NCI-H510A (cell line): ENCODE measurements around the gene SMAD6.

Source experiments
- DNase-seq: peaks from one replicate; lab custom pipeline; 2025; lab: John Stamatoyannopoulos, UW

SMAD6 gene

DNA sequence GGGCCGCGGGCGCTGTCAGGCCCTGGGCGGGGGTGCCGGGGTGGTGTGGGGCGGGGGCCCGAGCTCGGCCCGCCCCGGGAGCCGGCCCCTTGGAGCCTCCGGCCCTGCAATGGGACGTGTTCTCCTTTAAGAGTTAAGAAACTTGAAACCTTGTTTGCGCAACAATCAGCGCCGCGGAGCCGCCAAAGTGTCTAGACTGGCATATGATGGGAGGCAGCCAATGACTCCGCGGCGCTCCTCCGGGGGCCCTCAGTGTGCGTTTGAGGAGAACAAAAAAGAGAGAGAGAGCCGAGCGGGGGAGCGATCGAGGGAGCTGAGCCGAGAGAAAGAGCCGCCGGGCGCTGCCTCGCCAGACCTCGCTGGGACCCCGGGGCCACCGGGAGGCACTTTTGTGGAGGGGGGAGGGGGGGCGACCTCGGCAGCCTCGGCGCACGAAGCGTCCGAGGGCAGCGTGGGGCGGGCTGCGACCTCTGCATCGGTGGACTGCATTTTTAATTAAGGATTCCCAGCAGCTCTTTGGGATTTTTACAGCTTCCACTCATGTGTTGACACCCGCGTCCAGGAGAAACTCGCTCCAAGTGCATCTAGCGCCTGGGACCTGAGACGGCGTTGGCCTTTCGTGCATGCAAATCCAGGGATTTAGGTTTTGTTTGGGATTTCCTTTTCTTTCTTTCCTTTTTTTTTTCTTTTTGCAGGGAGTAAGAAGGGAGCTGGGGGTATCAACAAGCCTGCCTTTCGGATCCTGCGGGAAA is at the start of gene SMAD6:
SMAD6 (plus strand) TSS at position 202 of the 752 bp plus-strand sequence. CDS start 1,023 bp downstream, outside the sequence.
- peak; percentile 74 for DNase-seq

- no peak for DNase-seq
Observed at GRCh38 chr15:66652806-66653205, 49.2 kb upstream of the SMAD6 start.

GRCh38 chr15:66653398-66653797 is 48.6 kb upstream of the SMAD6 start:
- DNase-seq, result no peak

DNA sequence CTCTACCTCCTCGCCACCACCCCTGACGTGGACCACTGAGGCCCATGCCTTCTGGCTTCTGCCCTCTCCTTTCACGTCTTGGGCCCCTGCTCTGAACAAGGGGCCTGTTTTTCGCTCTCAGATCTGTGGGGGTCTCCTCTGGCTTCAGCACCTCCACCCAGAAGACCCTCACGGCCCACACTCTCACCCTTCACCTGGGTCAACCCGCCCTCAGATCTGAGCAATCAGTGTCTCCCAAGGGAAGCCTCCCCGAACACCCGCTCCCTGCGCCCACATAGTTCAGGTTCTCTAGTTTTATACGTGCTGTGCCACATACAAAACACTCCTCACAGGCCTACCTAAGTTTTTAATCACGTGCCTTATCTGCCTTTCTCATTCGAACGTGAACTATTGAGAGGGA is 48.2 kb upstream of the SMAD6 start:
- no peak for DNase-seq

GRCh38 chr15:66654361-66654738 is 47.7 kb upstream of the SMAD6 start:
- no peak for DNase-seq

DNA sequence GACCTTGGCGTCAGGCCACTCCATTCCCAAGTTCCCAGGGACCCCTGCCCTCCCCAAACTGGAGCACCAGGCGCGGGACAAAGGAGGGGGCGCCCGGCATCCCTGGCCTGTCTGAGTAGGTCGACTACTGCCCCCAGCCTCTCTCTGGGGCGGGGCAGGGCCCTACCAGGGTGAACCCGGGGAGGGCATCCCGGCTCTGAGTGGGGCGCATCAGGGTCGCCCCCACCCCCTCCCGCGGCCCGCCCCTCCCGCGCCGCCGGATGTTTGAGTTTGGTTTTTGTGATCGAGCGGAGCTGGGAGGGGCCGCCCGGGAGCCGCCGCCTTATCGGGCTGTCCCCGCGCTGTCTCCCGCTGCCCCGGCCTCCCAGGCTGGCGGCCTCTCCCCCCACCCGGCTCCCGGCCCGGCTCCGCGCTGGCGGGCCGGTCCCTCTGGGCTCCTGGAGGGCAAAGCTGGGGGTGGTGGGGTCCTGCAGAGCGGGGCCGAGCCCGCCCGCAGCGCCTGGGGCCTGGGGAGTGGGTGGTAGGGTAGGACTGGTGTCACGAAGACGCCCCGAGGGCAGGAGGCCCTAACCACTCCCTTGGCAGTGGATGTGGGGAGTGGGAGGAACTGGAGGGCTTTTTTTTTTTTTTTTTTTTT is 47.2 kb upstream of the SMAD6 start:
- DNase-seq, result no peak

DNA sequence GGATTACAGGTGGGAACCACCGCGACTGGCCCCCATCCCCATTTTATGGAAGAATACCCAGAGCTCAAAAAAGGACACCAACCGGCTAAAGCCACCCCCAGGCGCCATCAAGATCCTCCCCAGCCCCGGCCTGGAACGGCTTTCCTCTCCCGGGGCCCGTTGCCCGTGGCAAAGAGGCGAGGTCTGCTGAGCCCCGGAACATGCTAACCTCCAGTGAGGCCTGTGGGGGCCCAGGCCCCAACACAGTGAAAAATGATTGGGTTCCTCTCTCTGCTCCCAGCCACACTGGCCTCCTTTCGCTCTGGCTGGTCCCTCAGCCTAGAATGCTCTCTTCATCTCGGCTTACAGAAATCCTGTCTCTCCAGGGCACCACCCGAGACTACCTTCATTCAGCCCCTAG is 46.5 kb upstream of the SMAD6 start:
- no peak for DNase-seq

DNA sequence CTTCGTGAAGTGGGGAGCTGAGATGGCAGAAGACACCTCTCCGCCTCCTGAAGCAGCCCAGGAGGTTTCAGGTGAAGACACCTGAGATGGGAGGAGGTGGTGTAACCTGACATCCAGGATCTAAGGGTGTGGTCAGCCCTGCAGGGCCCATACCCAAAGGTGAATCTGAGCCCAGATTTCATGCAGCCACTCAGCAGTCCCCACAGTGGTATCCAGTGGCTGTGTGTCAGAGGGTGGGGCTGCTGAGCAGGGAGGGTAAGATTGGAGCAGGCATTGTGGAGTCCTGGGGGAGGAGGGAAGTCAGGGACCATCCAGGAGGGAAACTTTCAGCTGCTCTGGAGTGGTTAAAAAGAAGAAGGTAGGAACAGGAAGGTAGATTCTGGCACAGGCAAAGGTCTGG is 46.0 kb upstream of the SMAD6 start:
- no peak for DNase-seq

DNA sequence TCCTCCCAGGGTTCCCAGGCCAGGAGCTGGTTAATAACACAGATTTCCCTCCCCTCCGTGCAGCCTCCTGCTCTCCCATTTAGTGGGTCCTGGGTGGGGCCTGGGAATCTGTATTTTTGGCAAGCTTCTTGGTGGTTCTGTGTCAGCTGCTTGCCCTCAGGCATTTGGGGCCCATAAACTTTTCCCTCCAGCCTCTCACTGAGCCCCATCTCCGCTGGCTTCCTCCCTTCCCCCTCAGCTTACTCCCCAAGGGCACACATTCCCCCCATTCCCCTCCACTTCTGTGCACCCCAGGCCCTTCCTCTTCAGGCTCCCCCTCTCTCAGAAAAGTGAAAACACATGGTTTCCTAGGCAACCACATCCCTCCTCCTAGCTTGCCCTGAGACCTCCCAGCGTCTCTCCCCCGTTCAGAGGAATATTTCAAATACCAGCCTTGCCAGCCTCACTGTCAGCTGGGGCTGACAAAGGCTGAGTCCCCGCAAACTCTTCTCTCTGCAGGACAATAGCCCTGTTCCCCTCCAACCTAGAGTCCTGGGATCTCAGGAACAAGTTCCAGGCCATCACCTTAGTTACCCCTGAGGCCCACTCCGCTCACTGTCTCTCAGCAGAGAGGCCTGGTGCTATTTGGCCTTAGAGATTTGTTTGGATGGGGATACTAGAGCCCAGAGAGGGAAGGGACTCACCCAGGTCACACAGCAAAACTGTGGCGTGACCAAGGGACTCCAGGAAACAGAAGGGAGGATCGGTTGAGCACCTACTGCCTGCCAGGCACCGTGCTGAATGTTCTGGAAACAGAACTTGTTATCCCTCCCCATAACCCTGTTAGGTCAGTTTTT is 44.6 kb upstream of the SMAD6 start:
- DNase-seq, result no peak

DNA sequence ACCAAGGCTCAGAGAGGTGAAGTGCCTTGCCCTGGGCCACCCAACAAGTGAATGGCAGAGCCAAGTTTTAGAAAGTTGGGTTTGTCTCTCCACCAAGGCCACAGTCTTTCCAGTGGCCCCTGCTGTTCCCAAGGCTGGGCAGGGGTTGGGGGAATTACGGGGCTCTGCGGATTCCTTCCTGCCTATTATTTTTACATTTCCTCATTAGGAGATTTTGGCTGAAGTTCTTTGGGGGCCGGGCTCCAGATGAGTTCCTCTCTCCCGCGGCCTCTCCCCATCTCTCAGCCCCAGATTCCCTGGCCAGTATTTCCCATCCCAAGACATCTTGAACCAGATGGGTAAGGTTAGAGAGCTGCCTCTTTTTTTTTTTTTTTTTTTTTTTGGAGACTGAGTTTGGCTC is 44.0 kb upstream of the SMAD6 start:
- no peak for DNase-seq

- DNase-seq, result no peak
Observed at GRCh38 chr15:66658855-66659254, 43.2 kb upstream of the SMAD6 start.

DNA sequence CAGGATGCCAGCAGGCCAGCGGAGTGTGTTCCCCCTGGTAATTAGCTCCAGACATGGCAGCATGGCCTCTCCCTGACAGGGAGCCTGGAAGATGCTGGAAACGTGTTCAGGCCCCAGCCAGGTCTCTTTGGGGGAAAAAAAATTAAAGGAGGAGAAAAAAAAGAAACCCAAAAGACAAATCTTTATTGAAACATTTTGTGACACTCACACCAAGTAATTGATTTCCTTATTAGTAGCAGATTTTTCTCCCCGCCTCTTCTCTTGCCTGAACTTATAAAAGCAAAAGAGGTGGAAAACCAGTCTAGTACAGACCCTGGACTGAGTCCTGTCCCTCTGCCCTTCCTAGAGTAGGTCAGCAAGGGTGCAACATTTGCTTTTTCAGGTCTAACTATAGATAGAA is 42.7 kb upstream of the SMAD6 start:
- DNase-seq, result no peak

DNA sequence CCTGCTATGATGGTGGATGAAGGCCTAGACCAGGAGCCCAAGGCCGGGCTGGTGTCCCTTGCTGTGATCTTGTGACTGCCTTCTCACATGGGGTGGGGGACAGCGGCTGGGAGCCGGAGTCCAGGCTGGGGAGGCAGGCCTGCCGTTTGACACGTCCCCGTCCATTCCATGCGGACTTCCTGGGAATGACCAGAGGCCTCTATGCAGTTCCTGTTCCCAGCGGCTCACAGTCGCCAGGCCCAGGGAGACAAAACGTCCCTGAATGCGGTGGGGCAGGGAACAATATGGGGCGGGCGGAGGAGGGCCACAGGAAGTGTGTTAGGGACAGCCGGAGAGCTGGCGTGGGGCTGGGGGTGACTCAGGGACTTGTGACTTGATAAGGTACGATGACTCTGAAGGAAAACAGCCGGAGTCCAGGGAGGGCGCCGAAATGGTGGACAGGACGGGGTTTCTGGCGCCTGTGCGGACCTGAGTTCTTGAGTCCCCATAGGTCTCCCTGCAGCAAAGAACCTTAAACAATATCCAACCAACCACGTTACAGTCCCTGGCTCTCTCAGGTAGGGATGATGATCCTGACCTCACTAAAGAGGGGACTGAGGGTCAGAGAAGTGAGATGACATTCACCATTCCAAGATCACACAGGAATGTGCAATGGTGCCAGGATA is 40.5 kb upstream of the SMAD6 start:
- DNase-seq, result no peak

DNA sequence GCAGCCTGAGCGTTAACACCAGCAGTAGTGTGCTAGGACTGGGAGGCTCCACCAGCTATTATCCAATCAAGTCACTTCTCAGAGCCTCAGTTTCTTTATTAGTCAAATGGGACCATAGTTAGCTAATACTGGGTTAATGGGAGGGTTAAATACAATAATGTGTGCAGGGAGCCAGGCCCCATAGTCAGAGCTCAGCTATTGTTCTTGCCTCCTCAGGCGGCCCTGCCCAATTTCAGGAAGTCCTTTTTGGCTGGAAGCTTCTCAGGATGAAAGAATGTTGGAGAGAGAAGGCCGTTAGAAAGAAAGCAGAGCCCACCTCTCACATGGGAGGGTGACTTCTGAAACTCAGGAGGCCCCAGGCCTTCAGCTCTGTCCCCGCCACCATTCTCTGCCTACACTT is 39.5 kb upstream of the SMAD6 start:
- DNase-seq, result no peak

DNA sequence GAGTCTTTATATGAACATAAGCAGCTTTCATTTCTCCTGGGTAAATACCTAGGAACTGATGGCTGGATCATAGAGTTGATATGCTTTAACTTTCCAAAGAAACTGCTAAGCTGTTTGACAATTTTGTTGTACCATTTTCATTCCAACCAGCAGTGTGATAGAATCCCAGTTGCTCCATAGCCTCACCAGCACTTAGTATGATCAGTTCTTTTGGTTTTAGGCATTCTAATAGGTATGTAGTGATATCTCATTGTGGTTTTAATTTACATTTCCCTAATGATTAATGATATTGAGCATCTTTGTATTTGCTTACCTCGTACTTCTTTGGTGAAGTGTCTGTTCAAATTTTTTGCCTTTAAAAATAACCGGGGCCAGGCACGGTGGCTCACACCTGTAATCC is 38.4 kb upstream of the SMAD6 start:
- DNase-seq, result no peak

DNA sequence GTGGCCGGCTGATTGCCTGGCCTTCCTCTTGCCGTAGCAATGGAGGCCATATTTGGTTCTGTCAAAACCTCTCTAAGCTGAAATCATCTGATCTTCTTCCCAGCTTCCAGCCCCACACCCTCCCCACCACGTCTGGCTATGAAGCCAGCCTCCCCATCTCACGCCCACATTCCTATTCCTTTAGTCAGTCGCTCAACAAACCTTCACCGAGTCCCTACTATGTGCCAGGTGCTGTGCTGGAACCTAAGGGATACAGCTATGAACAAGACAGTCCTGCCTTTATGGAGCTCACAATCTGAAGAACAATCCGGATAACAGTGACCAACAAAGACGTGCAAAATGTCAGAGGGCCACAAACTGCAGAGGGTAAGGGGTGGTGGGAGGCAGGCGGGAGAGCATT is 31.9 kb upstream of the SMAD6 start:
- DNase-seq, result no peak

GRCh38 chr15:66670762-66671580 is 31.1 kb upstream of the SMAD6 start:
- DNase-seq, result peak; percentile 31

DNA sequence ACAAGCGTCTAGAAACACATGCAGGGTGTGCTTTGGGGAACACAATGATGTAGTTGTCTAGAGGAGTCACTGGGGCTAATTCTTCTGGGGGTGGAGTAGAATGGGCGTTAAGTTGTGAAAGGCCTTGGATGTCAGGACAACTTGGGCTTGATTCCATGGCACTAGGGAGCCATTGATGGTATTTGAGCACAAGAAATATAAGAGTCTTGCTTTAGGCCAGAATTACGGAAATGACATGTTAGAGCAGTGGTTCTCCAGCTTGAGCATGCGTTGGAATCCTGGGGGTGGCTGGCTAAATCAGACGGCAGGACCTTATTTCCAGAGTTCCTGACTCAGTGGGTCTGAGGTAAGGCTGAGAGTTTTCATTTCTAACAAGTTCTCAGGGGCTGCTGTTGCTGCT is 29.2 kb upstream of the SMAD6 start:
- no peak for DNase-seq

- DNase-seq, result no peak
Observed at GRCh38 chr15:66673410-66674322, 28.4 kb upstream of the SMAD6 start.

GRCh38 chr15:66674756-66675155 is 27.3 kb upstream of the SMAD6 start:
- no peak for DNase-seq
